Right forelimb (tissue), 1 donor: ENCODE measurements around the gene OR4E1.
"Not testable (repeated sequence)": the region's sequence is repeated elsewhere in the genome, so short reads cannot be mapped to it uniquely, and the experiment has no call there.

Experiments used
- DNase-seq: peaks from one replicate; pipeline ENCODE4 v3.0.0-alpha.2; 2018

Gene OR4E1

GRCh38 chr14:21652209-21652808 is 21.3 kb downstream of the OR4E1 start:
- DNase-seq = no peak

GRCh38 chr14:21647380-21647779 is 26.2 kb downstream of the OR4E1 start:
- no peak for DNase-seq

- DNase-seq = no peak
These were observed 30.2 kb downstream of the OR4E1 start for GRCh38 chr14:21643407-21643806.

GRCh38 chr14:21642683-21643082 is 30.9 kb downstream of the OR4E1 start:
- DNase-seq = no peak

- no peak for DNase-seq
These were observed 38.8 kb downstream of the OR4E1 start, which contains the start of gene OR10G2 for GRCh38 chr14:21634840-21635239. OR10G2 (minus strand) TSS chr14:21634940; CDS start chr14:21634842, 98 bp downstream.

- DNase-seq = no peak
These were observed 42.5 kb downstream of the OR4E1 start for GRCh38 chr14:21631084-21631483.

GRCh38 chr14:21630503-21630902 is 43.1 kb downstream of the OR4E1 start:
- not testable (repeated sequence) for DNase-seq

- no peak for DNase-seq
These were observed 47.0 kb downstream of the OR4E1 start for GRCh38 chr14:21626491-21627230.
